ENCODE measurements around the gene AKAP10. TPM values are rescaled to one million over a fixed set of nuclear protein-coding genes. Genes with fewer than 3 reads are reported as not detected.

AKAP10 gene
- total and polyA plus RNA-seq, 9 donors: 13.9 to 40.3 (median 28.9) TPM

GRCh38 chr17:20012017-20012536 is 34.4 kb upstream of the AKAP10 start:
- Histone ChIP-seq H3K4me1 (ENCODE audit: insufficient read depth) (no peaks in the 10 kb centered on the region), H3K36me3 (no peaks in the 10 kb centered on the region), H3K9me3 (no peaks in the 10 kb centered on the region), H3K4me3 (no peak overlapping the region), H3K27me3 (no peaks in the 10 kb centered on the region), H3K27ac (peak overlapping the region in 1 of 2 donors; percentile 27)
- 71 to 78% (median 77%) methylated on average over 2 of the region's 2 CpGs for WGBS, 3 donors
- no peak for DNase-seq
- TF ChIP-seq EP300 (IDR thresholded peaks at IDR 0.05): no peak
- no peak for TF ChIP-seq POLR2A (IDR thresholded peaks at IDR 0.05)
- TF ChIP-seq CTCF (IDR thresholded peaks at IDR 0.05): no peak
- intact Hi-C loops (cut with DNase I): loop anchor here in 2 of 4 donors (10.0 kb wide), 2 partner anchors 83 to 93 kb away; no protein-coding TSS in a partner anchor

- Histone ChIP-seq H3K36me3 (no peaks in the 10 kb centered on the region), H3K9me3 (no peaks in the 10 kb centered on the region), H3K27me3 (no peaks in the 10 kb centered on the region), H3K27ac (peak overlapping the region in 1 of 2 donors; percentile 72), H3K4me1 (ENCODE audit: insufficient read depth) (no peaks in the 10 kb centered on the region), H3K4me3 (no peak overlapping the region)
- intact Hi-C loops (cut with DNase I): loop anchor here in 2 of 4 donors (10.0 kb wide), 2 partner anchors 84 to 94 kb away; no protein-coding TSS in a partner anchor
- WGBS, 3 donors: 15 to 32% (median 16%) methylated on average over 1 of the region's 1 CpG
- TF ChIP-seq POLR2A (IDR thresholded peaks at IDR 0.05) (no peak), EP300 (IDR thresholded peaks at IDR 0.05) (no peak), CTCF (IDR thresholded peaks at IDR 0.05) (no peak)
- no peak for DNase-seq
Measured at GRCh38 chr17:20010936-20011335, 33.3 kb upstream of the AKAP10 start.

- peak overlapping the region; percentile 76 for H3K4me3 ChIP-seq
- TF ChIP-seq POLR2A (IDR thresholded peaks at IDR 0.05) (no peak), EP300 (IDR thresholded peaks at IDR 0.05) (no peak), CTCF (IDR thresholded peaks at IDR 0.05) (no peak)
- H3K27me3 ChIP-seq: no peaks in the 10 kb centered on the region
- H3K27ac ChIP-seq: peak overlapping the region; percentile 72 to 76
- H3K4me1 ChIP-seq (ENCODE audit: insufficient read depth): no peaks in the 10 kb centered on the region
- DNase-seq: peak; percentile 51 to 65 (median 52)
- 3 to 12% (median 4%) methylated on average over 11 of the region's 11 CpGs for WGBS, 3 donors
- no peaks in the 10 kb centered on the region for H3K36me3 ChIP-seq
- no peaks in the 10 kb centered on the region for H3K9me3 ChIP-seq
- intact Hi-C loops (cut with DNase I): loop anchor here in 2 of 4 donors (10.0 kb wide), 2 partner anchors 85 to 95 kb away; no protein-coding TSS in a partner anchor
Measured at GRCh38 chr17:20010099-20010863, 32.7 kb upstream of the AKAP10 start.

GRCh38 chr17:20009302-20010098 is 31.9 kb upstream of the AKAP10 start, which contains the start of gene SPECC1:
Gene SPECC1 (plus strand): TSS chr17:20009359. CDS start chr17:20096652, 87,293 bp downstream.
- TF ChIP-seq CTCF (IDR thresholded peaks at IDR 0.05) (peak in 2 of 3 donors; percentile 99), EP300 (IDR thresholded peaks at IDR 0.05) (no peak)
- Histone ChIP-seq H3K4me1 (ENCODE audit: insufficient read depth) (no peaks in the 10 kb centered on the region), H3K4me3 (peak within 1 kb of the TSS; percentile 76), H3K9me3 (no peaks in the 10 kb centered on the region), H3K27ac (peak within 1 kb of the TSS; percentile 72 to 76), H3K27me3 (no peaks in the 10 kb centered on the region), H3K36me3 (no peaks in the 10 kb centered on the region)
- peak; percentile 84 to 95 (median 90) for DNase-seq
- intact Hi-C loops (cut with DNase I): loop anchor here (2.0 to 10.0 kb wide), 6 partner anchors 83 to 313 kb away; no protein-coding TSS in a partner anchor
- 0% methylated on average over 46 to 96 of the region's 96 CpGs for WGBS, 3 donors
